A549 (cell line): ENCODE data around the gene PPP5C.

ENCODE experiments used
- CHD2 ChIP-seq: fragments of 150-350 bp; IDR thresholded peaks from 2 replicates; pipeline ENCODE4 v1.6.1; 2014; ENCODE audit warnings: low read length; ENCODE audit not compliant: partially characterized antibody
- EP300 ChIP-seq, 2 experiments: fragments of >200 bp; sonication (Bioruptor Twin); formaldehyde crosslinking; IDR thresholded peaks; 2 replicates in 1 of 2; 3 replicates in 1 of 2; pipeline ENCODE4 v1.6.1; 2016 to 2017
- MAX ChIP-seq: IDR thresholded peaks from 2 replicates; pipeline ENCODE4 v1.6.1; 2012

- TF ChIP-seq CHD2 (no peak), EP300 (IDR thresholded peaks at IDR 0.05) (no peak), MAX (no peak)
Measured at GRCh38 chr19:46387713-46388130, 40.8 kb downstream of the PPP5C start.
